Central memory CD4-positive, alpha-beta T cell (primary cell): ENCODE data around the gene SPR.

Experiments
- DNase-seq: peaks from one replicate; pipeline ENCODE4 v3.0.0; 2022

The SPR gene

DNA sequence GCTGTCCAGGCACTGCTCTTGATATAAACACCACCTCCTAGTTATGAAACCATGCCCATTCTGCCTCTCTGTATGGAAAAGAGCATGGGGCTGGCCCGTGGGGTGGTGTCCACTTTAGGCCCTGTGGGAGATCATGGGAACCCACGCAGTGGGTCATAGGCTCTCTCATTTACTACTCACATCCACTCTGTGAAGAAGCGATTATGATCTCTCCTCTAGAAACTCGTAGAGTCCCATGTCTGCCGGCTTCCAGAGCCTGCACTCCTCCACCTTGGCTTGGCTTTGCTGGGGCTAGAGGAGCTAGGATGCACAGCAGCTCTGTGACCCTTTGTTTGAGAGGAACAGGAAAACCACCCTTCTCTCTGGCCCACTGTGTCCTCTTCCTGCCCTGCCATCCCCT is 46.0 kb downstream of the SPR start:
- no peak for DNase-seq

DNA sequence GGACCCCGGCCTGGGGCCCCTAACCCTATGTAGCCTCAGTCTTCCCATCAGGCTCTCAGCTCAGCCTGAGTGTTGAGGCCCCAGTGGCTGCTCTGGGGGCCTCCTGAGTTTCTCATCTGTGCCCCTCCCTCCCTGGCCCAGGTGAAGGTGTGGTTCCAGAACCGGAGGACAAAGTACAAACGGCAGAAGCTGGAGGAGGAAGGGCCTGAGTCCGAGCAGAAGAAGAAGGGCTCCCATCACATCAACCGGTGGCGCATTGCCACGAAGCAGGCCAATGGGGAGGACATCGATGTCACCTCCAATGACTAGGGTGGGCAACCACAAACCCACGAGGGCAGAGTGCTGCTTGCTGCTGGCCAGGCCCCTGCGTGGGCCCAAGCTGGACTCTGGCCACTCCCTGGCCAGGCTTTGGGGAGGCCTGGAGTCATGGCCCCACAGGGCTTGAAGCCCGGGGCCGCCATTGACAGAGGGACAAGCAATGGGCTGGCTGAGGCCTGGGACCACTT is 46.5 kb downstream of the SPR start:
- no peak for DNase-seq

DNA sequence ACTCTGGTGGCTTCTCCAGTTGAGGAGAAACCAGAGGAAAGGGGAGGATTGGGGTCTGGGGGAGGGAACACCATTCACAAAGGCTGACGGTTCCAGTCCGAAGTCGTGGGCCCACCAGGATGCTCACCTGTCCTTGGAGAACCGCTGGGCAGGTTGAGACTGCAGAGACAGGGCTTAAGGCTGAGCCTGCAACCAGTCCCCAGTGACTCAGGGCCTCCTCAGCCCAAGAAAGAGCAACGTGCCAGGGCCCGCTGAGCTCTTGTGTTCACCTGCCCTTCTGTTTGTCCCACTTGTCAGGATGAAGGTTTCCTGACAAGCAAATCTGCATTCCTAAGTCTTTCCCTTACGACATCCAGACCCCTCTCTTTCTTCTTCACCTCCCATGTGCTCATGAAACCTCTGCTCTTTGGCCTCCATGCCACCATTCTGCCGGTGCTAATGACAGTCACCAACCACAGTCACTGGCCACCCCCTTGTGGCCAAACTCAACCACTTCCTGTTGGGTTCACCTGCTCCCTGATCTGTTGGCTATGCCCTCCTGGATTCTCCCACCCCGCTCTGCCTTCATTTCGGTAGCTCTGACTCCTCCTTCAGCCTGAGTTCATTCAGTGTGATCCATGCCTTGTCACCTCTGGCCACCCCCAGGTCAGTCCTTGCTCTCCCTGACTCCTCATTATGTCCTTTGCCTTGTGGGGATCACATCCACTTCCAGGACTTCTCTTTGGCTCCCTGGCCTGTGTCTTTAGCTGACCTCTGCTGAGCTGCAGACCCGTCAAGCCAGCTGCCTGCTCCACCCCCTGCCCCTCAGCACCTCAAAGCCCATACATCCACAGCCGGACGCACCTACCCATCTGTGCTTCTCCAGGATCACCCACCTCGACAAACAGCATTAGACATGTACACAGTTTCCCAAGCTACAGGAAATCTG is 47.7 kb downstream of the SPR start:
- no peak for DNase-seq

DNA sequence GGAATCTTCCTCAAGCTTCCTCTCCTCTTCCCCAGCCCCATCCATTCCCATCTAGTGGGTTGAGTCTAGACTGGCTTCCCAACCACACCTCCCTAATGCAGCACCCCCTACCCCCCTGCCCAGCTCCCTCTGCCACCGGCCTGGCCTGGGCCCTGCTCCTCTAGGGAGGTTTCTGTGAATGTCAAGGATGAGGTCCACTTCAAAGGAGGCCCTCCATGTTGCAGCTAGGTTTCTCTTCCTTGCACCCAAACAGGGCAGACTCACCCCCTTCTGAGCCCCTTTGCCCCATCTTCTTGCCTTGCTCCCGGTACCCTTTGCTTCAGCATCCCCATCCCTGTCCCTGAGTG is 48.4 kb downstream of the SPR start:
- DNase-seq = no peak

DNA sequence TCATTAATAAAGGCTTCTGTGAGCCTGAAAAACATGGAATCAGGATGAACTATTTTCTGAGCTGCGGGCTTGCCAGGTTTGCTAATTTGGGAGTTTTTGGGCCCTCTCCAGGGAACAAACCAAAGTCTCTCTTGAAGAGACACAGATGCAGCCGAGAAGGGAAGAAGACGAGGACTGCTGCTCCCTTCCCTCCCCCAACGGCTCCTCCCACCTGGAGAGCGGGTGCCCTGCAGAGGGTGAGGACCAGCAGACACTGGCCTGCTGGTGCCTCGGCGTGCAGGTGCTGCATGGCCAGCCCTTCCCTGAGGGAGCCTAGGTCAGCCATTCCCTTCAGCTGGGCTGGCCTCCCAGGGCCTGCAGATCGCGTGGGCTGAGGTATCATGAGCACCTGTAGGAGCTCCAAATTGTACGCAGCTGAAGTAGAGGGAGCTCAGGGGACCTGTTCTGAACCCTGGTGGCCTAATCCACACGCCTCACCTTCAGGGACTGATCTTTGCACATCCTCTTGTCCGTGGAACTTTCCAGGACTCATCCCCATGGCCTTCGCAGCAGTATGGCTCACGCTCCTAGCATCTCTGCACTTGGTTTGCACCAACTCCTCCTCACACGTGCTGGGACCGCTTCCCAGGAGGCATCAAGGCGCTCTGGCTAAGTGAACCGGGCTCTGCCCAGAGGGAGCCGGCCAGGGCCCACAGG is 49.6 kb downstream of the SPR start:
- DNase-seq = no peak

DNA sequence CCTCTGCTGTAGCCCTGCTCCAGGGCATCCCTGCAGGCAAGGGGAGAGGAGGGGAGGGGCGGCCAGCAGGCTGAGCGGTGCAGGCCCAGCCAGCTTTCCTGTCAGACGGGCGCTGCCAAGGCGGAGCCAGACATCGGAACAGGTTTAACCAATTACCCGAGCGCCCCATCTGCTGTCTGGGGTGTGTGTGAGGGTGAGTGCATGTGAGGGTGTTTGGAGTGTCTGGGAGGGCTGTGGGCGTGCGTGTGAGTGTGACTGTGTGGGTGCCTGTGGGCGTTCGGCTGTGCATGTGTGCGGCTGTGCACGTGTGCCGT is 50.1 kb downstream of the SPR start:
- DNase-seq = no peak

DNA sequence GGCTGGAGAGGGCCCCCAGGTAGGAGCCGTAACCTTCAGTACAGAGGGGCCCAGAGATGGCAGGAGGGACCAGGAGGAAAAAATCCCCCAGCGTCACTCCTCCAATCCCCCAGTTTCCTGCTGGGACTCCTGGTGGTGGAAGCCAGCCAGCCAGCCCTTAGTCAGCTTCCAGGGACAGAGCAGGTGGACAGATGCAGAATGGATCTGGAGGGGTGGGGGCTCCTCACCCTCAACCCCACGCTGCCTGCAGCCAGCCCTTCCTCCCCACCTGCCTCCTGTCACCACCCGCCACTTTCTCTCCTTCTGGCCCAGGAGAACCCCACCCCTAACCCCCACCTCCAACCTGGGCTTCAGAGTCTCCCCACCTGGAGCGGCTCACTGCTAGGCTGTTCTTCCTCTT is 51.2 kb downstream of the SPR start:
- no peak for DNase-seq

DNA sequence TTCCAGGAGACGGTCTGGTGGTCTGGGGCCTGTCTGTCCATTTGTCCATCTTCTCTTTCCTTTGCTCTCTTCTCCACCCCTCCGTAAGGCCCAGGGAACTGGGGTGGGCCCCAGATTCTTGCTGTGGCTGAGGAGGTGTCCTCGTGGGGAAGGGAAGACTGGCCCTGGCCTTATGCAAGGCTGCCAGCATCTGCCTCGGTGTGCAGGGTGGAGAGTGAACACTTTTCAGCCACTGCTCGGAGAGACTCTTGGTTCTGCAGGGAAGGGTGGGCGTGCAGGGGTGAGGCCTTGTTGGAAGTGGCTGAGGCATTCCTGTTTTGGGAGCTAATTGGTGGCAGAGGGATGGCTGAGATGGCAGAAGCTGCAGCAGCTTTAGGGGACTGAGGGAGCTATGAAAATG is 53.2 kb downstream of the SPR start:
- DNase-seq = no peak

DNA sequence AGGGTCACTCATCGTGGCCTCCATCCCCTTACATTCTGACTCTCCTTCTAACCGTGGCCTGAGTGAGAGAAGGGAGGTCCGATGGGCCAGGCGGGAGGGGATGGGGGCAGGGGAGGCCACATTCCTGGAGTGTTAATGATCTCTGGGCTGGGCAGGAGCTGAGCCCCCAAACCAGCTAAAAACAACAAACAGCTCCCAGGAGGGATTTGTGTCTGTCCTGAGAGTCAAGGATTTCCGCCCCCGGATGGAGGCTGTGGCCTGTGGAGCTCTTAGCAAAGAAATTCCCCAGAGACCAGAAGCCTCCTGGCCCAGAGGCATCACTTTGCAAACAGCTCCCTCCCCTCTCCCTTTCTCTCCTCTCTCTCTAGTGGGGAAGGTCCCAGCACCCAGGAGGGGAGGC is 53.6 kb downstream of the SPR start:
- no peak for DNase-seq
